Neural cell (in vitro differentiated cells): Measurements from ENCODE around the gene SLC35B4. TPM values are rescaled to one million over a fixed set of nuclear protein-coding genes. Genes with fewer than 3 reads are reported as not detected.

Experiments
- H2AFZ ChIP-seq: fragments of 200-600, 300-800 bp; sonication (generic), shearing (Covaris generic); 2 replicates; pipeline ENCODE4 v1.6.0; 2014; ENCODE audit warnings: low read depth, mild to moderate bottlenecking, antibody characterized with exemption, low read length, moderate library complexity
- H3F3A ChIP-seq: fragments of 200-600 bp; shearing (Covaris generic); 2 replicates; pipeline ENCODE4 v1.6.1; 2016; ENCODE audit warnings: mild to moderate bottlenecking, moderate library complexity, mixed read lengths, antibody characterized with exemption, low read length; ENCODE audit not compliant: insufficient read depth, poor library complexity, severe bottlenecking
- H3K27ac ChIP-seq: fragments of 200-600, 300-800 bp; sonication (generic), shearing (Covaris generic); 2 replicates; pipeline ENCODE4 v1.5.1; 2014; ENCODE audit warnings: mild to moderate bottlenecking, low read length, moderate library complexity
- H3K27me3 ChIP-seq: fragments of 300-800, 200-600 bp; sonication (generic), shearing (Covaris generic); 2 replicates; pipeline ENCODE4 v1.6.0; 2014; ENCODE audit warnings: mild to moderate bottlenecking, low read depth, low read length, moderate library complexity; ENCODE audit not compliant: insufficient read depth
- H3K36me3 ChIP-seq: fragments of 300-800, 200-600 bp; sonication (generic), shearing (Covaris generic); 2 replicates; pipeline ENCODE4 v1.5.1; 2014; ENCODE audit warnings: mild to moderate bottlenecking, antibody characterized with exemption, low read length, moderate library complexity; ENCODE audit not compliant: insufficient read depth
- H3K4me2 ChIP-seq: fragments of 300-800, 200-600 bp; sonication (generic), shearing (Covaris generic); 2 replicates; pipeline ENCODE4 v1.6.0; 2014; ENCODE audit warnings: mild to moderate bottlenecking, low read length
- H3K4me3 ChIP-seq: fragments of 300-800, 200-600 bp; sonication (generic), shearing (Covaris generic); 2 replicates; pipeline ENCODE4 v1.5.1; 2014; ENCODE audit warnings: mild to moderate bottlenecking, low read length, moderate library complexity
- H3K79me2 ChIP-seq: fragments of 200-600 bp; shearing (Covaris generic); replicated peaks from 2 replicates; pipeline ENCODE4 v1.6.0; 2014; ENCODE audit warnings: mild to moderate bottlenecking, low read length, moderate library complexity; ENCODE audit not compliant: insufficient read depth
- H3K9ac ChIP-seq: fragments of 300-800, 200-600 bp; sonication (generic), shearing (Covaris generic); 2 replicates; pipeline ENCODE4 v1.6.1; 2016; ENCODE audit warnings: mild to moderate bottlenecking, low read length, mixed read lengths
- H3K9me2 ChIP-seq: fragments of 200-600 bp; shearing (Covaris generic); 2 replicates; pipeline ENCODE4 v1.6.1; 2016; ENCODE audit warnings: mild to moderate bottlenecking, low read length, mixed read lengths; ENCODE audit not compliant: insufficient read depth
- H3K9me3 ChIP-seq: fragments of 200-600, 300-800 bp; sonication (generic), shearing (Covaris generic); 2 replicates; pipeline ENCODE4 v1.6.1; 2016; ENCODE audit warnings: mild to moderate bottlenecking, mixed run types, low read length, moderate library complexity, mixed read lengths
- H4K20me1 ChIP-seq: fragments of 200-600 bp; shearing (Covaris generic); 2 replicates; pipeline ENCODE4 v1.6.1; 2016; ENCODE audit warnings: mild to moderate bottlenecking, mixed run types; ENCODE audit not compliant: insufficient read depth
- EP300 ChIP-seq: fragments of 450-650 bp; conservative IDR thresholded peaks from 2 replicates; pipeline ENCODE4 v1.6.1; 2014; ENCODE audit warnings: antibody characterized with exemption, mild to moderate bottlenecking, moderate library complexity; ENCODE audit not compliant: poor library complexity, severe bottlenecking
- EZH2 ChIP-seq: fragments of 200-600, 300-800 bp; shearing (Covaris generic), sonication (generic); IDR thresholded peaks from 2 replicates; pipeline ENCODE4 v1.6.1; 2014; ENCODE audit warnings: antibody characterized with exemption, low read length, borderline replicate concordance, mild to moderate bottlenecking; ENCODE audit not compliant: insufficient read depth, poor library complexity, severe bottlenecking
- MXI1 ChIP-seq: fragments of 450-650 bp; conservative IDR thresholded peaks from 2 replicates; pipeline ENCODE4 v1.6.1; 2014; ENCODE audit warnings: antibody characterized with exemption, mild to moderate bottlenecking; ENCODE audit not compliant: poor library complexity, severe bottlenecking
- POLR2AphosphoS5 ChIP-seq: IDR thresholded peaks from 2 replicates; pipeline ENCODE4 v1.6.1; 2012
- RAD21 ChIP-seq: fragments of 450-650 bp; conservative IDR thresholded peaks from 2 replicates; pipeline ENCODE4 v1.6.1; 2014; ENCODE audit warnings: antibody characterized with exemption, mild to moderate bottlenecking, moderate library complexity
- SMC3 ChIP-seq: fragments of 450-650 bp; conservative IDR thresholded peaks from 2 replicates; pipeline ENCODE4 v1.6.1; 2014; ENCODE audit warnings: antibody characterized with exemption, mild to moderate bottlenecking, moderate library complexity; ENCODE audit not compliant: poor library complexity
- TAF1 ChIP-seq: IDR thresholded peaks from 2 replicates; pipeline ENCODE4 v1.6.1; 2012; ENCODE audit warnings: low read depth
- polyA plus RNA-seq: library from polyadenylated mRNA; depleted of rRNA; stranded (reverse); fragments of >200 nt; gene quantifications from 2 replicates; pipeline ENCODE4 v1.2.3, GENCODE V29; 2014
- TF ChIP-seq, protein P1 (sequence below): fragments of 450-650 bp; IDR thresholded peaks from 2 replicates; pipeline ENCODE4 v1.5.1; 2014; ENCODE audit warnings: antibody characterized with exemption, mild to moderate bottlenecking, moderate library complexity; ENCODE audit not compliant: poor library complexity, severe bottlenecking
- TF ChIP-seq, protein P2 (sequence below): IDR thresholded peaks from 2 replicates; pipeline ENCODE4 v1.6.1; 2012; ENCODE audit warnings: borderline replicate concordance

SLC35B4 gene
- polyA plus RNA-seq, 1 donor from 2014 or later: 30.1 TPM

DNA sequence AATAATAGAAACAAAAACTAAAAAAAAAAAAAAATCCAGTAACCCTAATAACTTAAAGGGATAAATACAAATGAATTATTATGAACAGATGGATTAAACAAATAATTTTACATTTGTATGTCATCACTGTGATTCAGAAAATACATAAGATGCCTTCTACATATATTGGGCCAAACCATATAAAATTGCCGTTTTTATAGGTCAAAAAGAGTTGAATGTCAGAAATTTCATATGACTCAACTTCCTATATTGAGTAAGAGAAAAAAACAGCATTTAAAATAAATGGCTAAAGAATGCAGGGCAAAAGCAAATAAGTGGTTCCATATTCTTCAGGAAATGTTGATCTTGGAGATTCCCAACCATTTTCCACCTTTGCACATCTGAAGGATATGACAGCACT, 9.4 kb downstream of the SLC35B4 start:
- Histone ChIP-seq H3F3A (no peaks in the 10 kb centered on the region), H3K27ac (no peak overlapping the region), H4K20me1 (no peaks in the 10 kb centered on the region), H3K36me3 (peaks cover 4% of the 10 kb centered on the region), H3K9me3 (no peaks in the 10 kb centered on the region), H3K79me2 (no peaks in the 10 kb centered on the region), H3K4me2 (no peak overlapping the region), H2AFZ (no peak overlapping the region), H3K27me3 (no peaks in the 10 kb centered on the region), H3K4me3 (no peak overlapping the region), H3K9ac (no peak overlapping the region), H3K9me2 (no peaks in the 10 kb centered on the region)
- TF ChIP-seq RAD21: no peak
- no peak for TF ChIP-seq EP300
- no peak for TF ChIP-seq TAF1
- TF ChIP-seq MXI1: no peak
- no peak for TF ChIP-seq EZH2
- no peak for TF ChIP-seq POLR2AphosphoS5
- TF ChIP-seq, protein P1, sequence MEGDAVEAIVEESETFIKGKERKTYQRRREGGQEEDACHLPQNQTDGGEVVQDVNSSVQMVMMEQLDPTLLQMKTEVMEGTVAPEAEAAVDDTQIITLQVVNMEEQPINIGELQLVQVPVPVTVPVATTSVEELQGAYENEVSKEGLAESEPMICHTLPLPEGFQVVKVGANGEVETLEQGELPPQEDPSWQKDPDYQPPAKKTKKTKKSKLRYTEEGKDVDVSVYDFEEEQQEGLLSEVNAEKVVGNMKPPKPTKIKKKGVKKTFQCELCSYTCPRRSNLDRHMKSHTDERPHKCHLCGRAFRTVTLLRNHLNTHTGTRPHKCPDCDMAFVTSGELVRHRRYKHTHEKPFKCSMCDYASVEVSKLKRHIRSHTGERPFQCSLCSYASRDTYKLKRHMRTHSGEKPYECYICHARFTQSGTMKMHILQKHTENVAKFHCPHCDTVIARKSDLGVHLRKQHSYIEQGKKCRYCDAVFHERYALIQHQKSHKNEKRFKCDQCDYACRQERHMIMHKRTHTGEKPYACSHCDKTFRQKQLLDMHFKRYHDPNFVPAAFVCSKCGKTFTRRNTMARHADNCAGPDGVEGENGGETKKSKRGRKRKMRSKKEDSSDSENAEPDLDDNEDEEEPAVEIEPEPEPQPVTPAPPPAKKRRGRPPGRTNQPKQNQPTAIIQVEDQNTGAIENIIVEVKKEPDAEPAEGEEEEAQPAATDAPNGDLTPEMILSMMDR: no peak
- TF ChIP-seq, protein P2, sequence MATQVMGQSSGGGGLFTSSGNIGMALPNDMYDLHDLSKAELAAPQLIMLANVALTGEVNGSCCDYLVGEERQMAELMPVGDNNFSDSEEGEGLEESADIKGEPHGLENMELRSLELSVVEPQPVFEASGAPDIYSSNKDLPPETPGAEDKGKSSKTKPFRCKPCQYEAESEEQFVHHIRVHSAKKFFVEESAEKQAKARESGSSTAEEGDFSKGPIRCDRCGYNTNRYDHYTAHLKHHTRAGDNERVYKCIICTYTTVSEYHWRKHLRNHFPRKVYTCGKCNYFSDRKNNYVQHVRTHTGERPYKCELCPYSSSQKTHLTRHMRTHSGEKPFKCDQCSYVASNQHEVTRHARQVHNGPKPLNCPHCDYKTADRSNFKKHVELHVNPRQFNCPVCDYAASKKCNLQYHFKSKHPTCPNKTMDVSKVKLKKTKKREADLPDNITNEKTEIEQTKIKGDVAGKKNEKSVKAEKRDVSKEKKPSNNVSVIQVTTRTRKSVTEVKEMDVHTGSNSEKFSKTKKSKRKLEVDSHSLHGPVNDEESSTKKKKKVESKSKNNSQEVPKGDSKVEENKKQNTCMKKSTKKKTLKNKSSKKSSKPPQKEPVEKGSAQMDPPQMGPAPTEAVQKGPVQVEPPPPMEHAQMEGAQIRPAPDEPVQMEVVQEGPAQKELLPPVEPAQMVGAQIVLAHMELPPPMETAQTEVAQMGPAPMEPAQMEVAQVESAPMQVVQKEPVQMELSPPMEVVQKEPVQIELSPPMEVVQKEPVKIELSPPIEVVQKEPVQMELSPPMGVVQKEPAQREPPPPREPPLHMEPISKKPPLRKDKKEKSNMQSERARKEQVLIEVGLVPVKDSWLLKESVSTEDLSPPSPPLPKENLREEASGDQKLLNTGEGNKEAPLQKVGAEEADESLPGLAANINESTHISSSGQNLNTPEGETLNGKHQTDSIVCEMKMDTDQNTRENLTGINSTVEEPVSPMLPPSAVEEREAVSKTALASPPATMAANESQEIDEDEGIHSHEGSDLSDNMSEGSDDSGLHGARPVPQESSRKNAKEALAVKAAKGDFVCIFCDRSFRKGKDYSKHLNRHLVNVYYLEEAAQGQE: no peak
- no peak for TF ChIP-seq SMC3

DNA sequence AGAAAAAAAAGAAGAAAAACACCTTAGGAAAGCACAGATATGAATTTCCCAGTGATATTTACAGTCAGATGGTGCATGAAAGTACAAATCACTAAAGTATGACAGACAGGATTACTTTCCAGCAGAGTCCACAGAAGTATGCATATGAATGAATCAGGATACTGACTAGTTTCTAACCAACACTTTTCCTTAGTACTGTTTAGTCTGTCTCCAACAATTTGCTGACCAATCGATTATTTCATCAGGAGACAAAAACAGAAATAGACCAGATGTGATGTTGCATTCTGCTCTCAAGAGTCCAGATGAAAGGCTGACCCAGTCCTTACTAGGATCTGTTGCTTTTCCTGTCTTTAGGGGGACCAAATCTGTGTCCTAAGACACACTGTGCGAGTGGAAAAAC, 14.6 kb downstream of the SLC35B4 start:
- Histone ChIP-seq H3K4me3 (no peak overlapping the region), H3F3A (no peaks in the 10 kb centered on the region), H3K36me3 (peaks cover 4% of the 10 kb centered on the region), H3K4me2 (no peak overlapping the region), H3K9me3 (no peaks in the 10 kb centered on the region), H3K27ac (no peak overlapping the region), H4K20me1 (no peaks in the 10 kb centered on the region), H3K9ac (no peak overlapping the region), H2AFZ (no peak overlapping the region), H3K79me2 (no peaks in the 10 kb centered on the region), H3K9me2 (no peaks in the 10 kb centered on the region), H3K27me3 (no peaks in the 10 kb centered on the region)
- TF ChIP-seq EZH2 (no peak), TAF1 (no peak), MXI1 (no peak), POLR2AphosphoS5 (no peak), SMC3 (no peak), EP300 (no peak), RAD21 (no peak)
- TF ChIP-seq, protein P1: no peak
- TF ChIP-seq, protein P2: no peak
